Tibial artery (tissue), 4 donors: ENCODE measurements around the gene RAD51B.
"Not testable (repeated sequence)": the region's sequence is repeated elsewhere in the genome, so short reads cannot be mapped to it uniquely, and the experiment has no call there.

Experiments used
- DNase-seq, 2 donors: peaks; one replicate each; pipeline ENCODE4 v3.0.0-alpha.2; 2019
- H3K27ac ChIP-seq, 2 donors: fragments of 200-600 bp; sonication (generic) in 1 of 2; 1 replicate in 1 of 2; 2 replicates in 1 of 2; pipeline ENCODE4 v1.5.1; 2018 to 2019; ENCODE audit warnings: mild to moderate bottlenecking in 1 of 2
- H3K27me3 ChIP-seq, 2 donors: fragments of 200-600 bp; sonication (generic) in 1 of 2; one replicate each; pipeline versions ENCODE4 v1.5.1 to v1.6.0; 2016 to 2019
- H3K36me3 ChIP-seq, 3 donors: fragments of 200-600 bp; sonication (generic) in 2 of 3; one replicate each; pipeline ENCODE4 v1.5.1; 2016 to 2019; ENCODE audit warnings: mild to moderate bottlenecking in 2 of 3
- H3K4me1 ChIP-seq, 4 donors: fragments of 200-600 bp; sonication (generic) in 2 of 4; 1 replicate in 3 of 4; 2 replicates in 1 of 4; pipeline ENCODE4 v1.5.1; 2016 to 2019
- H3K4me3 ChIP-seq, 2 donors: fragments of 200-600 bp; sonication (generic) in 1 of 2; 1 replicate in 1 of 2; 2 replicates in 1 of 2; pipeline ENCODE4 v1.5.1; 2018 to 2019; ENCODE audit warnings: mild to moderate bottlenecking in 2 of 2
- H3K9me3 ChIP-seq, 3 donors: fragments of 200-600 bp; sonication (generic) in 1 of 3; one replicate each; pipeline ENCODE4 v1.5.1; 2016 to 2019
- CTCF ChIP-seq, 2 experiments: fragments of 200-600 bp in 1 of 2; fragments of 450-650 bp in 1 of 2; IDR thresholded peaks; one replicate each; pipeline ENCODE4 v1.5.1; 2017 to 2019; ENCODE audit warnings: antibody characterized with exemption in 2 of 2, mild to moderate bottlenecking in 1 of 2, moderate library complexity in 1 of 2
- intact Hi-C: fragments of 100-400 bp; cut with DNase I; formaldehyde crosslinking; loops from one replicate; pipeline ENCODE4 v1.15.0; 2023; ENCODE audit warnings: low total_unique reads

The RAD51B gene

GRCh38 chr14:68694516-68695235, 875.1 kb downstream of the RAD51B start:
- no peak overlapping the region for H3K4me3 ChIP-seq
- H3K27me3 ChIP-seq: no peaks in the 10 kb centered on the region
- peak; percentile 17 to 48 for DNase-seq
- H3K4me1 ChIP-seq: peaks cover 0 to 41% (median 19%) of the 10 kb centered on the region in 4 donors
- no peaks in the 10 kb centered on the region for H3K9me3 ChIP-seq
- H3K27ac ChIP-seq: peak overlapping the region; percentile 46 to 56
- H3K36me3 ChIP-seq: no peaks in the 10 kb centered on the region
- TF ChIP-seq CTCF (IDR thresholded peaks at IDR 0.05): no peak
- intact Hi-C loops: no loop called here

- H3K27ac ChIP-seq: peak overlapping the region; percentile 46 to 56
- intact Hi-C loops: no loop called here
- TF ChIP-seq CTCF (IDR thresholded peaks at IDR 0.05): no peak
Measured at GRCh38 chr14:68695326-68695768, 875.8 kb downstream of the RAD51B start.

GRCh38 chr14:68695856-68696255, 876.3 kb downstream of the RAD51B start:
- Histone ChIP-seq H3K27me3 (no peaks in the 10 kb centered on the region), H3K27ac (peak overlapping the region; percentile 46 to 56), H3K4me1 (peaks cover 0 to 41% (median 19%) of the 10 kb centered on the region in 4 donors), H3K4me3 (no peak overlapping the region), H3K36me3 (no peaks in the 10 kb centered on the region), H3K9me3 (no peaks in the 10 kb centered on the region)
- DNase-seq: peak; percentile 20 to 62
- TF ChIP-seq CTCF (IDR thresholded peaks at IDR 0.05): no peak
- intact Hi-C loops: no loop called here

More at GRCh38 chr14:68695326-68695768, 875.8 kb downstream of the RAD51B start:
- Histone ChIP-seq H3K9me3 (no peaks in the 10 kb centered on the region), H3K36me3 (no peaks in the 10 kb centered on the region), H3K27me3 (no peaks in the 10 kb centered on the region), H3K4me3 (no peak overlapping the region), H3K4me1 (peaks cover 0 to 41% (median 19%) of the 10 kb centered on the region in 4 donors)
- DNase-seq: peak; percentile 78 to 84

- no peaks in the 10 kb centered on the region for H3K9me3 ChIP-seq
- peak overlapping the region; percentile 46 to 56 for H3K27ac ChIP-seq
- H3K27me3 ChIP-seq: no peaks in the 10 kb centered on the region
- no peaks in the 10 kb centered on the region for H3K36me3 ChIP-seq
- intact Hi-C loops: no loop called here
- H3K4me3 ChIP-seq: no peak overlapping the region
- DNase-seq: peak in 1 of 2 donors; percentile 1
- no peak for TF ChIP-seq CTCF (IDR thresholded peaks at IDR 0.05)
- peaks cover 0 to 41% (median 19%) of the 10 kb centered on the region in 4 donors for H3K4me1 ChIP-seq
Measured at GRCh38 chr14:68696266-68696665, 876.7 kb downstream of the RAD51B start.

GRCh38 chr14:68696721-68697495, 877.3 kb downstream of the RAD51B start:
- peaks cover 0 to 41% (median 19%) of the 10 kb centered on the region in 4 donors for H3K4me1 ChIP-seq
- H3K4me3 ChIP-seq: no peak overlapping the region
- H3K36me3 ChIP-seq: no peaks in the 10 kb centered on the region
- peak in 1 of 2 donors; percentile 3 for DNase-seq
- intact Hi-C loops: no loop called here
- TF ChIP-seq CTCF (IDR thresholded peaks at IDR 0.05): no peak
- H3K27ac ChIP-seq: peak overlapping the region in 1 of 2 donors; percentile 56
- no peaks in the 10 kb centered on the region for H3K9me3 ChIP-seq
- H3K27me3 ChIP-seq: no peaks in the 10 kb centered on the region

- peak; percentile 25 to 38 for DNase-seq
- intact Hi-C loops, H3K4me3 ChIP-seq: not testable (repeated sequence)
Measured at GRCh38 chr14:68698773-68699172, 879.2 kb downstream of the RAD51B start.

More at GRCh38 chr14:68698773-68699172, 879.2 kb downstream of the RAD51B start:
- H3K36me3 ChIP-seq, H3K27ac ChIP-seq, H3K9me3 ChIP-seq, H3K27me3 ChIP-seq: not testable (repeated sequence)
- peaks cover 0 to 29% (median 18%) of the 10 kb centered on the region in 4 donors for H3K4me1 ChIP-seq
